HEK293T (cell line): Measurements from ENCODE around the gene GRIK2.

ENCODE experiments used
- CTCF ChIA-PET: fragments of 350-600 bp; formaldehyde crosslinking; extraction: SDS; loops from one replicate; lab custom pipeline; 2021; ENCODE audit warnings: antibody characterized with exemption, inconsistent platforms; lab: Yijun Ruan, JAX
- POLR2A ChIA-PET: fragments of 350-600 bp; formaldehyde crosslinking; extraction: SDS; loops from one replicate; lab custom pipeline; 2020; ENCODE audit warnings: antibody characterized with exemption, inconsistent platforms; lab: Yijun Ruan, JAX
- DNase-seq: peaks from one replicate; pipeline ENCODE4 v3.0.0; 2012; ENCODE audit warnings: mixed read lengths; ENCODE audit errors: extremely low spot score
- ARNT ChIP-seq: fragments of 450-650 bp; IDR thresholded peaks from 2 replicates; pipeline ENCODE4 v1.6.1; 2017; ENCODE audit warnings: mild to moderate bottlenecking
- BHLHE40 ChIP-seq: fragments of 450-650 bp; IDR thresholded peaks from 2 replicates; pipeline ENCODE4 v1.6.1; 2016; ENCODE audit warnings: mild to moderate bottlenecking, moderate library complexity, borderline replicate concordance
- CTBP1 ChIP-seq: fragments of 450-650 bp; IDR thresholded peaks from 2 replicates; pipeline ENCODE4 v1.6.1; 2016; ENCODE audit warnings: borderline replicate concordance
- ELF4 ChIP-seq: fragments of 450-650 bp; IDR thresholded peaks from 2 replicates; pipeline ENCODE4 v1.6.1; 2017; ENCODE audit warnings: antibody characterized with exemption
- FOXA1 ChIP-seq: fragments of 450-650 bp; IDR thresholded peaks from 2 replicates; pipeline ENCODE4 v1.6.1; 2016; ENCODE audit warnings: mild to moderate bottlenecking
- FOXK2 ChIP-seq: fragments of 450-650 bp; IDR thresholded peaks from 2 replicates; pipeline ENCODE4 v1.6.1; 2016; ENCODE audit warnings: mild to moderate bottlenecking
- FOXM1 ChIP-seq: fragments of 450-650 bp; IDR thresholded peaks from 2 replicates; pipeline ENCODE4 v1.6.1; 2017; ENCODE audit warnings: mild to moderate bottlenecking, borderline replicate concordance
- HDGF ChIP-seq: fragments of 450-650 bp; IDR thresholded peaks from 2 replicates; pipeline ENCODE4 v1.6.1; 2017; ENCODE audit warnings: antibody characterized with exemption, borderline replicate concordance
- L3MBTL2 ChIP-seq: fragments of 450-650 bp; conservative IDR thresholded peaks from 2 replicates; pipeline ENCODE4 v1.6.1; 2016; ENCODE audit warnings: mild to moderate bottlenecking
- LEF1 ChIP-seq: fragments of 450-650 bp; IDR thresholded peaks from 2 replicates; pipeline ENCODE4 v1.6.1; 2017; ENCODE audit warnings: mild to moderate bottlenecking, borderline replicate concordance
- NFRKB ChIP-seq: fragments of 450-650 bp; IDR thresholded peaks from 2 replicates; pipeline ENCODE4 v1.6.1; 2016; ENCODE audit warnings: mild to moderate bottlenecking, moderate library complexity
- SP1 ChIP-seq: fragments of 450-650 bp; IDR thresholded peaks from 2 replicates; pipeline ENCODE4 v1.6.1; 2017
- SUZ12 ChIP-seq: fragments of 450-650 bp; IDR thresholded peaks from 2 replicates; pipeline ENCODE4 v1.6.1; 2016; ENCODE audit warnings: mild to moderate bottlenecking
- TARDBP ChIP-seq: fragments of 450-650 bp; IDR thresholded peaks from 2 replicates; pipeline ENCODE4 v1.6.1; 2016
- ZNF384 ChIP-seq: fragments of 450-650 bp; IDR thresholded peaks from 2 replicates; pipeline ENCODE4 v1.6.1; 2016
- TF ChIP-seq, protein P1 (sequence below): fragments of 450-650 bp; IDR thresholded peaks from 2 replicates; pipeline ENCODE4 v1.6.1; 2016

The GRIK2 gene

DNA sequence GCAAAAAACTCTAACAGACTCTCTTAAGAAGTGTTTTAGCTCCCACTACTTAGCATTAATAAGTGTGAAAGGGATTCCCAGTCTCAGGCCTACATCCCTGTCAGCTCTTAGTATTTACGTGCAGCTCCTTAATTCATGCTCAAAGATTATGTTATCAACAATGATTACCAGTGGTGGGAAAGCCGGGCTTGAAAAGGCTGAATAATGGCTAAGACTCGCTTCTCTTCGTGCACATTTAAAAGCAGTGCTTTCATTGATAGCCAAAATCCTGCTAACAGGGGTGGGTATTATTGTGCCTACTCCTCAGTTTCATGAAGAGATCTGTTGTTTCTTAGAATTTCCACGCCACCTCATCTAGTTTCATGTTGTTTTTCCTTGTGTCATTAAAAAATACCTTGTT lies 518.8 kb downstream of the GRIK2 start:
- CTCF ChIA-PET: no interaction called here
- no peak for DNase-seq
- POLR2A ChIA-PET: no interaction called here
- TF ChIP-seq SP1 (no peak), SUZ12 (no peak), ARNT (no peak), CTBP1 (no peak), FOXM1 (no peak), L3MBTL2 (no peak), TARDBP (no peak), ELF4 (no peak), HDGF (no peak), ZNF384 (no peak), NFRKB (no peak), BHLHE40 (no peak)

DNA sequence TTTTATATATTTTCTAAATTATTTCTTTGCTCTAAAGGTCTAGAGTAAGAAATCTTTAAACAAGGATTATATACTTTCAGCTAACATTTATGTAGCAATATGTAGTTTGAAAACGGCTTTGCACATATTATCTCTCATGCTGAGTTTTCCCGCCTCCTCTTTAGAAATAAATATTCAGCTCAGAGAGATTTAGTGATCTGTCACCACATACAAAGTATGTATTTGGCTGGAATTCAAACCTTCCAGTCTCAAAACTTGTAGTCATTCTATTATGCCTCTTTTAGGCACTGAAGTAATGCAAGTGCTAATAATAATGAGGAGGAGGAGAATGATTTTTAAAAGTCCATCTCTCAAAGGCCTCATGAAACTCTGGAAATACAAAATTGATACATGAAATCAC lies 525.0 kb downstream of the GRIK2 start:
- no peak for TF ChIP-seq FOXK2
- no peak for TF ChIP-seq HDGF
- no peak for TF ChIP-seq FOXM1
- no peak for TF ChIP-seq CTBP1
- TF ChIP-seq ZNF384: no peak
- TF ChIP-seq SP1: no peak
- no peak for DNase-seq
- POLR2A ChIA-PET: no interaction called here
- CTCF ChIA-PET: no interaction called here

DNA sequence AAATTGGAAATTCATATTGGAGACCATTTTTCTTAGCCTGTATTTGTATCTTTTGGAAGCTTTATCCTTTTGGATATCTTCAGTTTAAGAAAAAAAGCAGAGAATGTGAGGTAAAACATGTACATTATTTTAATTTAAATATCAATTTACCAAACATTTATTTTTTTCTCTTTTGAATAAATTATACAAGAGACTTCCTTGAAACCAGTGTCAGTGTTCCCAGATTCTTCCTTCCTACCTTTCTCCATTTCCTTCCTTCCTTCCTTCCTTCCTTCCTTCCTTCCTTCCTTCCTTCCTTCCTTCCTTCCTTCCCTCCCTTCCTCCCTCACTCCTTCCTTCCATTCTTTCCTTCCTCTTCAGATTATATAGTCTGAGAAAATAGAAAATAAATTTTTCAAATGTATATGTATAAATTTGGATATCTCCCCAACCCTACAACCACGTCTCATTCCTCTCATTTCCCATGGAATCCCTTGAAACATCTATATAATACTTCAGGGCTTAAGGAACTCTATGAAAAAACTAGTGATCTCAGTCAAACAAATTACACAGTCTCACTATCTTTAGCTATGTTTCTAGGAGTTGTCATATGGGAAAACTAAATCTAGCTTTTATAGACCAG lies 528.4 kb downstream of the GRIK2 start:
- TF ChIP-seq BHLHE40 (no peak), FOXA1 (no peak), L3MBTL2 (no peak), ARNT (no peak)
- ChIA-PET CTCF (no interaction called here), POLR2A (no interaction called here)

DNA sequence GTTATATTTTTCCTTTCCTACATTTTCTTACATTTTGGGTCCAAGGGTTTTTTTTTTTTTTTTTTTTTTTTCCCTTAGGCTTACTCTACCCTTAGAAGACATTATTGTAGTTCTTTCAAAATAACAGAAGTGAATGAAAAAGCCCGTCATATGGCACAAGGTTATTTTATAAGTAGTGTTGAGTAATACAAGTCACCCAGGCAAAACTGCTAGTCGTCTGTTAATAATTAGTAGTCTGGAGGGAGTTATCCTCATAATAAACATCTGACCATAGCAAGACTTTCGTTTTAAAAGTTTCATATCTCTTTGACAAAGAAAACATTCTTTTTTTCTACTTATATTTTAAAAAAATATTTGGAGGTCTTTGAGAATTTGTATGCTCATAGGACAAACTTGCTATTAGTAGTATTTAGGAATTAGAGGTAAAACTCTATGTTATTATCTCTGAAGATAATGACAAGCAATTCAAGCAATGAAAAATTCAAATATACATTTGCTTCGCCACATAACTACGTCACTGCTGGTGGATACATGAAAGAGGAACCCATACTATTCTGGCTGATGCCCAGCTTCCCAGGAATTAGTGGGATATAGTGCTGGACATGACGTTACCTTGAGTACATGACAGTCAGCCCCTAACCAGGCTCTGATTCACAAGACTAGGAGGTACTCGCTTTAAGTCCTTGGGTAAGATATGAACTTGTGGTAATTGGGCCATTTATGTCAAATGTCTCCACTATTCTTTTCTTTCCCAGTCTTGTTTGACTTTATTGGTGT lies 532.8 kb downstream of the GRIK2 start:
- no peak for TF ChIP-seq SUZ12
- no peak for TF ChIP-seq SP1
- no peak for TF ChIP-seq HDGF
- no peak for TF ChIP-seq ARNT
- no peak for TF ChIP-seq CTBP1
- no peak for TF ChIP-seq LEF1
- no peak for TF ChIP-seq FOXA1
- TF ChIP-seq ELF4: no peak
- no peak for TF ChIP-seq TARDBP
- TF ChIP-seq, protein P1, sequence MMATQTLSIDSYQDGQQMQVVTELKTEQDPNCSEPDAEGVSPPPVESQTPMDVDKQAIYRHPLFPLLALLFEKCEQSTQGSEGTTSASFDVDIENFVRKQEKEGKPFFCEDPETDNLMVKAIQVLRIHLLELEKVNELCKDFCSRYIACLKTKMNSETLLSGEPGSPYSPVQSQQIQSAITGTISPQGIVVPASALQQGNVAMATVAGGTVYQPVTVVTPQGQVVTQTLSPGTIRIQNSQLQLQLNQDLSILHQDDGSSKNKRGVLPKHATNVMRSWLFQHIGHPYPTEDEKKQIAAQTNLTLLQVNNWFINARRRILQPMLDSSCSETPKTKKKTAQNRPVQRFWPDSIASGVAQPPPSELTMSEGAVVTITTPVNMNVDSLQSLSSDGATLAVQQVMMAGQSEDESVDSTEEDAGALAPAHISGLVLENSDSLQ: no peak
- TF ChIP-seq NFRKB: no peak
- no peak for TF ChIP-seq L3MBTL2
- no peak for TF ChIP-seq FOXM1
- TF ChIP-seq ZNF384: no peak
- no peak for TF ChIP-seq BHLHE40
- POLR2A ChIA-PET: no interaction called here
- no peak for DNase-seq
- CTCF ChIA-PET: no interaction called here

More for the DNA sequence above, 528.4 kb downstream of the GRIK2 start:
- no peak for DNase-seq

DNA sequence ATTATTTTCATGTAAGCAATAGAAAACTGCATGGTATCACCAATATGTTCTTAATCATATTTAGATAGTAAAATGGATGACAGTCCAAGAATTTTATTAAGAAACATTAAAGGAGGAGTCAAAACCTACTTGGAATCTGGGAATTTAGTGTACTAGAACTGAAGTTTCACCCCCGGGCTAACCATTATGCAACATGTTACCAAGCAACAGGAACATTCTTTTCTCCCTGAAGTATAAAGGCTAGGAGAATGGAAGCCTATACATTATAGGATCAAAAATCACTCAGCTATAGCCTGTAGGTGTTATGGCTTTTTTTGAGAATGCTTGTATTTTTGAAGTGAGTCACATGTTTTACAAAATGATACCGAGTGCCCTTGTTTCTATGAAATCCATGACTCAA lies 538.3 kb downstream of the GRIK2 start:
- ChIA-PET POLR2A (no interaction called here), CTCF (no interaction called here)
- TF ChIP-seq FOXM1 (no peak), ELF4 (no peak), FOXA1 (no peak), TARDBP (no peak), BHLHE40 (no peak), ARNT (no peak)
- TF ChIP-seq, protein P1: no peak
- no peak for DNase-seq

DNA sequence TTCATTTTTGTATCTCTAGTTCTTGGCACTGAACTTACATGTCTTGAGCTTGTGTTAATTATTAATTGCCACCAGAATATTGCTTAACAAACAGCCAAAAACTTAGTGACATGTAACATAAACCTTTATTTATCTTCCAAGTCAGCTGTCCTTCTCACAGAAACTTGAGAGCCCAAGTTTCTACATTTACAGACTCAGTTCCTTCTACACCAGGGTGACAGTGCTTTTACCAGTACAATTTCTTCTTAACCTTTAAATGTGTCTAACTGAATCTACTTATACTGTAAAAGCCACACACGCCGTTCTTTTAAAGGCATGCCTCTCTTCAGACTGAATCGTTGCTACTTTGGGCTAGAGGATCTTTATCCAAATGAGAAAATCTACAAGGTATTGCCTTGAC lies 539.2 kb downstream of the GRIK2 start:
- ChIA-PET POLR2A (no interaction called here), CTCF (no interaction called here)
- no peak for DNase-seq
- TF ChIP-seq NFRKB (no peak), ELF4 (no peak), HDGF (no peak), BHLHE40 (no peak), FOXM1 (no peak), LEF1 (no peak), CTBP1 (no peak), SUZ12 (no peak), FOXK2 (no peak), ZNF384 (no peak), FOXA1 (no peak), TARDBP (no peak), ARNT (no peak), L3MBTL2 (no peak), SP1 (no peak)
- TF ChIP-seq, protein P1: no peak
